HepG2 (cell line): Measurements from ENCODE around the gene TRIM31. TPM values are rescaled to one million over a fixed set of nuclear protein-coding genes. Genes with fewer than 3 reads are reported as not detected.

Experiments
- ASH2L ChIP-seq: fragments of 300-600, 200-600 bp; sonication (generic); IDR thresholded peaks from 2 replicates; pipeline ENCODE4 v1.7.0; 2017; ENCODE audit warnings: low read depth, mild to moderate bottlenecking, moderate library complexity, mixed read lengths, low read length; ENCODE audit not compliant: insufficient read length
- CENPBD1 ChIP-seq: sonication (generic); formaldehyde crosslinking; IDR thresholded peaks from 2 replicates; pipeline ENCODE4 v1.8.0; 2022; ENCODE audit warnings: missing genetic modification reagents, low read depth, mild to moderate bottlenecking, borderline replicate concordance
- ELF1 ChIP-seq: sonication (generic); formaldehyde crosslinking; IDR thresholded peaks from 2 replicates; pipeline ENCODE4 v1.4.0; 2020; ENCODE audit warnings: missing genetic modification reagents
- GATA4 ChIP-seq: sonication (generic); IDR thresholded peaks from 2 replicates; pipeline ENCODE4 v1.6.1; 2016; ENCODE audit warnings: antibody characterized with exemption, low read depth, borderline replicate concordance
- HCFC1 ChIP-seq: fragments of 150-350 bp; IDR thresholded peaks from 2 replicates; pipeline ENCODE4 v1.6.1; 2014; ENCODE audit warnings: low read depth, low read length
- KDM1A ChIP-seq: IDR thresholded peaks from 2 replicates; pipeline ENCODE4 v1.6.1; 2016; ENCODE audit warnings: missing compliant biosample characterization
- MTA1 ChIP-seq: sonication (generic); formaldehyde crosslinking; IDR thresholded peaks from 2 replicates; pipeline ENCODE4 v1.4.0; 2020; ENCODE audit warnings: missing genetic modification reagents, mild to moderate bottlenecking, borderline replicate concordance
- MYC ChIP-seq: sonication (generic); formaldehyde crosslinking; IDR thresholded peaks from 2 replicates; pipeline ENCODE4 v1.9.0; 2021; ENCODE audit warnings: missing genetic modification reagents, borderline replicate concordance
- POLR2AphosphoS5 ChIP-seq: IDR thresholded peaks from 2 replicates; pipeline ENCODE4 v1.6.1; 2012; ENCODE audit warnings: low read depth, low read length
- RELA ChIP-seq: sonication (generic); formaldehyde crosslinking; IDR thresholded peaks from 2 replicates; pipeline ENCODE4 v1.4.0; 2020; ENCODE audit warnings: missing genetic modification reagents
- THYN1 ChIP-seq: sonication (generic); formaldehyde crosslinking; IDR thresholded peaks from 2 replicates; pipeline ENCODE4 v1.8.1; 2023; ENCODE audit warnings: low read depth, mild to moderate bottlenecking, moderate library complexity, missing genetic modification reagents, borderline replicate concordance
- ZBTB46 ChIP-seq: sonication (generic); formaldehyde crosslinking; IDR thresholded peaks from 2 replicates; pipeline ENCODE4 v1.4.0; 2020; ENCODE audit warnings: mild to moderate bottlenecking, missing genetic modification reagents, borderline replicate concordance
- ZBTB49 ChIP-seq: sonication (generic); formaldehyde crosslinking; IDR thresholded peaks from 2 replicates; pipeline ENCODE4 v1.4.0; 2020; ENCODE audit warnings: missing genetic modification reagents, borderline replicate concordance
- ZNF143 ChIP-seq: sonication (generic); formaldehyde crosslinking; IDR thresholded peaks from 2 replicates; pipeline ENCODE4 v1.4.0; 2020; ENCODE audit warnings: missing genetic modification reagents
- ZNF264 ChIP-seq: sonication (generic); formaldehyde crosslinking; IDR thresholded peaks from 2 replicates; pipeline ENCODE4 v1.4.0; 2020; ENCODE audit warnings: missing genetic modification reagents
- ZNF343 ChIP-seq: sonication (generic); formaldehyde crosslinking; IDR thresholded peaks from 2 replicates; pipeline ENCODE4 v1.4.0; 2020; ENCODE audit warnings: mild to moderate bottlenecking, missing genetic modification reagents
- ZNF367 ChIP-seq: sonication (generic); formaldehyde crosslinking; IDR thresholded peaks from 2 replicates; pipeline ENCODE4 v1.4.0; 2020; ENCODE audit warnings: missing genetic modification reagents, borderline replicate concordance
- ZNF570 ChIP-seq: sonication (generic); formaldehyde crosslinking; IDR thresholded peaks from 2 replicates; pipeline ENCODE4 v1.4.0; 2020; ENCODE audit warnings: mild to moderate bottlenecking, missing genetic modification reagents, borderline replicate concordance
- ZNF780A ChIP-seq: sonication (generic); formaldehyde crosslinking; IDR thresholded peaks from 2 replicates; pipeline ENCODE4 v1.8.0; 2022; ENCODE audit warnings: mild to moderate bottlenecking, missing genetic modification reagents, moderate library complexity
- polyA plus RNA-seq, 8 experiments: library from polyadenylated mRNA; depleted of rRNA in 3 of 8; stranded (reverse) in 7 of 8; unstranded in 1 of 8; fragments of >200 nt; fragmentation: Illumina TruSeq in 4 of 8; extraction: Trizol in 4 of 8; gene quantifications; 2 replicates each; pipeline versions ENCODE4 v1.2.1 to v1.2.3, GENCODE V29; 2011 to 2016; ENCODE audit warnings: low read depth in 4 of 8, missing spikeins in 1 of 8, mixed read lengths in 1 of 8; ENCODE audit not compliant: insufficient read depth in 1 of 8
- total RNA-seq, 5 experiments: library from RNA; depleted of rRNA; stranded (reverse); fragments of >200 nt; fragmentation: Illumina TruSeq; extraction: Trizol; gene quantifications; 2 replicates each; pipeline ENCODE4 v1.2.3, GENCODE V29; 2016; ENCODE audit warnings: low read depth in 1 of 5
- TF ChIP-seq, protein P1 (sequence below): sonication (generic); formaldehyde crosslinking; IDR thresholded peaks from 2 replicates; pipeline ENCODE4 v1.5.1; 2020; ENCODE audit warnings: missing genetic modification reagents, mild to moderate bottlenecking, borderline replicate concordance
- TF ChIP-seq, protein P2 (sequence below): sonication (generic); IDR thresholded peaks from 2 replicates; pipeline ENCODE4 v1.6.1; 2016; ENCODE audit warnings: low read depth, borderline replicate concordance

The TRIM31 gene
- total and polyA plus RNA-seq, 2 of the 13 experiments (the other 11 are each of a cell fraction or from before 2014, with no cell fraction given), result 0.13 to 0.51 TPM

DNA sequence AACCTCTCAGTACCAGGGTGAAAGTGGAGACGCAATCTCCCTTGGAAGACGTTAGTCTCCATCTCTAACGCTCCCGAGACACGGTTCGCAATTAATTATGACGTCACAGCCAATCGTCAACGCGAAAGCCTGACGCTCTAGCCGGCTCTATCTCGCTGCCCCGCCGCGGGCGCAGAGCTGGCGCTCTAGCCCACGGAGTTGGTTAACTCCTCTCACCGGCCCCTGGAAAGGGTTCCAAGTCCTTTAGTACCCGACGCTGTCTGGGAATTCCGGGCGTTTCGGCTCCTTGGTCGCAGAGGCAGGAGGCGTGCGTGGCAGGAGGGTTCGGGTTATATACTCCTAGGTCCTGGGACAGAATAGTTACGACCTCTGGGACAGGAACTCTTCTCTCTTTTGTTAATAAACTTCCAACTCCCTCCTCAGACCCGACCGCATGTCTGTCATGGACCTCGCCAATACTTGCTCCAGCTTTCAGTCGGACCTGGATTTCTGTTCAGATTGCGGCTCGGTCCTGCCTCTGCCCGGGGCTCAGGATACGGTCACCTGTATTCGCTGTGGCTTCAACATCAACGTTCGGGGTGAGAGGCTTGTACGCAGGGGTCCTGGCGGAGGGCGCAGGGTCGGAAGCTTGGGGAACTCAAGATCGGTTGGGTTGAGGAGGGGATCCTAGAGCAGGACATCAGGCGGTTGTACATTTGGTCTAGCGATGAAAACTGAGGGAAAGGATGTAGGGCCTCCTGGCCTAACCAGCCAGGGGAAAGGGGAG is 51.6 kb downstream of the TRIM31 start, which contains the start of gene POLR1H (continued):
- peak; percentile 62 for TF ChIP-seq ZNF143 (CRISPR knock-in tag)
- TF ChIP-seq ELF1 (CRISPR knock-in tag), result peak; percentile 77
- TF ChIP-seq MTA1 (CRISPR knock-in tag), result peak; percentile 73
- no peak; the same call in 1 of the 2 replicates for TF ChIP-seq KDM1A (CRISPR knock-in tag)
- TF ChIP-seq ZNF780A (CRISPR knock-in tag), result no peak
- TF ChIP-seq, protein P1, sequence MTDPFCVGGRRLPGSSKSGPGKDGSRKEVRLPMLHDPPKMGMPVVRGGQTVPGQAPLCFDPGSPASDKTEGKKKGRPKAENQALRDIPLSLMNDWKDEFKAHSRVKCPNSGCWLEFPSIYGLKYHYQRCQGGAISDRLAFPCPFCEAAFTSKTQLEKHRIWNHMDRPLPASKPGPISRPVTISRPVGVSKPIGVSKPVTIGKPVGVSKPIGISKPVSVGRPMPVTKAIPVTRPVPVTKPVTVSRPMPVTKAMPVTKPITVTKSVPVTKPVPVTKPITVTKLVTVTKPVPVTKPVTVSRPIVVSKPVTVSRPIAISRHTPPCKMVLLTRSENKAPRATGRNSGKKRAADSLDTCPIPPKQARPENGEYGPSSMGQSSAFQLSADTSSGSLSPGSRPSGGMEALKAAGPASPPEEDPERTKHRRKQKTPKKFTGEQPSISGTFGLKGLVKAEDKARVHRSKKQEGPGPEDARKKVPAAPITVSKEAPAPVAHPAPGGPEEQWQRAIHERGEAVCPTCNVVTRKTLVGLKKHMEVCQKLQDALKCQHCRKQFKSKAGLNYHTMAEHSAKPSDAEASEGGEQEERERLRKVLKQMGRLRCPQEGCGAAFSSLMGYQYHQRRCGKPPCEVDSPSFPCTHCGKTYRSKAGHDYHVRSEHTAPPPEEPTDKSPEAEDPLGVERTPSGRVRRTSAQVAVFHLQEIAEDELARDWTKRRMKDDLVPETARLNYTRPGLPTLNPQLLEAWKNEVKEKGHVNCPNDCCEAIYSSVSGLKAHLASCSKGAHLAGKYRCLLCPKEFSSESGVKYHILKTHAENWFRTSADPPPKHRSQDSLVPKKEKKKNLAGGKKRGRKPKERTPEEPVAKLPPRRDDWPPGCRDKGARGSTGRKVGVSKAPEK (CRISPR knock-in tag), result no peak
- peak; percentile 64; the same call in 1 of the 2 replicates for TF ChIP-seq GATA4
- peak; percentile 97 for TF ChIP-seq ASH2L
- no peak for TF ChIP-seq ZBTB46 (CRISPR knock-in tag)
- TF ChIP-seq MYC (CRISPR knock-in tag), result peak; percentile 85
- peak; percentile 64 for TF ChIP-seq HCFC1
- no peak for TF ChIP-seq ZNF570 (CRISPR knock-in tag)
- peak; percentile 93 for TF ChIP-seq ZNF264 (CRISPR knock-in tag)
- peak; percentile 41; the same call in 1 of the 2 replicates for TF ChIP-seq ZBTB49 (CRISPR knock-in tag)
- TF ChIP-seq CENPBD1 (CRISPR knock-in tag), result no peak; the same call in 1 of the 2 replicates
- peak; percentile 78; the same call in 1 of the 2 replicates for TF ChIP-seq RELA (CRISPR knock-in tag)
- no peak; the same call in 1 of the 2 replicates for TF ChIP-seq THYN1 (CRISPR knock-in tag)
- TF ChIP-seq ZNF343, result peak; percentile 67; the same call in 1 of the 2 replicates
- TF ChIP-seq, protein P2, sequence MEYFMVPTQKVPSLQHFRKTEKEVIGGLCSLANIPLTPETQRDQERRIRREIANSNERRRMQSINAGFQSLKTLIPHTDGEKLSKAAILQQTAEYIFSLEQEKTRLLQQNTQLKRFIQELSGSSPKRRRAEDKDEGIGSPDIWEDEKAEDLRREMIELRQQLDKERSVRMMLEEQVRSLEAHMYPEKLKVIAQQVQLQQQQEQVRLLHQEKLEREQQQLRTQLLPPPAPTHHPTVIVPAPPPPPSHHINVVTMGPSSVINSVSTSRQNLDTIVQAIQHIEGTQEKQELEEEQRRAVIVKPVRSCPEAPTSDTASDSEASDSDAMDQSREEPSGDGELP, result no peak; the same call in 1 of the 2 replicates
- TF ChIP-seq ZNF367 (CRISPR knock-in tag), result 0 out of 2 replicates have a peak, but pooled peaks have one; percentile 72
- TF ChIP-seq POLR2AphosphoS5, result peak; percentile 98
